ENCODE measurements around the gene HIPK1.

The HIPK1 gene

DNA sequence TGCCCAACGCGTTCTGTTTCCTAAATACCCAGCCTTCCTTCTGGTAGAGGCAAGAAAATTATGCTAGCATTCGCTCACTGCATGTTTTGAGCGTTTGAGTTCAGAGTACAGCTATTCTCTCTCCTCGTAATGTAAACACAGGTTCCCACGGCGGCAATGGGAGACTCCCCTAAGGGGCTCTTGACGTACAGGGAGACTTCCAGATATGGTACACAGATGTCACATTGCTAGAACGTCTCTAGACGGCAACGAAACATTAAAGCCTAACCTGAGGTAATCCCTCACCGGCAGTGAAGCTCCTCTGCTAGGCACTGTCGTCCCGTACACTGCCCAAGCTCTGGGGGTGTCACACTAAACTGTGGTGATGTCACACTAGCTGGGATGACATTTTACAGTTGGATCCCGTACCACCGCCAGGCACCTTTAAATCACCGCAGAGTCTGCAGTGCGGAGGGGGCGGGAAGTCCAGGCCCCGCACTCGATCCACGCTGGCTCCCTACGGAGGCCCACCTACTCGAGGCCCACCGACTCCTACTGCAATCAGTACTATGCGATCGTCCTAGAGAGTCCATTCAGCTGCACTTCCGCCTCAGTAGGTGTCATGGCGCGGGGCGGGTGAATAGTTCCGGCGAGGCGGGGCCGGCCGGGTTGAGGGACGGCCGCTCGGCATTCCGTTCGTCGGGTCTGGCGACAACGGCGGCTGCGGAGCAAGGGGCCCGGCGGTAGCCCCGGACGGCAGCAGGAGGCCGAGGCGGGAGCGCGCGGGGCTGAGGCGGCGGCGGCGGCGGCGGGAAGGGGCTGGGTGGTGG lies at the start of gene HIPK1:
Gene HIPK1, plus strand, starts transcription at position 384 of the 809 bp plus-strand sequence.
- no peak for DNase-seq (ENCODE audit: low read depth)

GRCh38 chr1:113879739-113880038 lies 49.4 kb upstream of the HIPK1 start:
- DNase-seq (ENCODE audit: low read depth) = no peak

GRCh38 chr1:113881661-113882060 lies 47.5 kb upstream of the HIPK1 start:
- no peak for DNase-seq (ENCODE audit: low read depth)

GRCh38 chr1:113886417-113887401 lies 42.4 kb upstream of the HIPK1 start:
- no peak for DNase-seq (ENCODE audit: low read depth)

- DNase-seq (ENCODE audit: low read depth) = no peak
Measured at GRCh38 chr1:113887402-113888175, 41.5 kb upstream of the HIPK1 start, which contains the start of gene BCL2L15. TSS of gene BCL2L15 (minus strand) at chr1:113887581. CDS start at chr1:113887375, 206 bp downstream.

GRCh38 chr1:113890816-113891215 lies 38.3 kb upstream of the HIPK1 start:
- no peak for DNase-seq (ENCODE audit: low read depth)

DNA sequence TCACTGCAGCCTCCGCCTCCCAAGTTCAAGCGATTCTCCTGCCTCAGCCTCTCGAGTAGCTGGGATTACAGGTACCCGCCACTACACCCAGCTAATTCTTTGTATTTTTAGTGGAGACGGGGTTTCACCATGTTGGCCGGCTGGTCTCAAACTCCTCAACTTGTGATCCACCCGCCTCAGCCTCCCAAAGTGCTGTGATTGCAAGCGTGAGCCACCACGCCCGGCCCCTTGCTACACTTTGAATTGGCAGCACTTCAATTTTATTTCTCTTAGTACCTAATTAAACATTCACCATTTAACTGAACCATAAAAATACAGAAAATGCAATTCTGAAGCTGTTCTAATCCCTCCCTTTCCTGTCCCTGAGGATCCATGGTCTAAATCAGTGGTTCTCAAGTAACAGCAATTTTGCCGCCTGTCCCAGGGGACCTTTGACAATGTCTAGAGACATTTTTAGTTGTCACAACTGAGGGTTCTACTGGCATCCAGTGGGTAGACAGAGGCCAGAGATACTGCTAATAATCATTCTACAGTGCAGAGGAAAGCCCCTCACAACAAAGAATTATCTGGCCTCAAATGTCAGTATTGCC lies 37.4 kb upstream of the HIPK1 start:
- no peak for DNase-seq (ENCODE audit: low read depth)

- DNase-seq (ENCODE audit: low read depth) = no peak
Measured at GRCh38 chr1:113893267-113893666, 35.9 kb upstream of the HIPK1 start.

GRCh38 chr1:113895098-113895497 lies 34.0 kb upstream of the HIPK1 start:
- no peak for DNase-seq (ENCODE audit: low read depth)

DNA sequence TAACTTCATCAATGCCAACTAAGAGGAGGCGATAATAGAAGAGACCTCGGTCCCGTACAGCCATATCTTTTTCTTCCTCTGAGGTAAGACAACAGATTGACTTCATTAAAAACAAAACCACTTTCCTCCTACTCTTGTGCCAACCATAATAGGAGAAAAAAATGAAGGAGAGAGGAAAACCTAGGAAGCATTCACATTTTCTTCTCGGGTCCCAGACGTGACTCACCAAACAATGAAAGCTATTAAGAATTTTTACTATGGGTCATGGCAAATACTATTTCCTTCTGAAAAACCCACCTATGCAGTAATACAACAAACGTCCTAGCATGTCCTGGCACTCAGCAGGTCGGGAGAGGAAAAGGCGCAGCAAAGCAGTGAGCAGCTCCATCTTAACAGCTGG lies 33.2 kb upstream of the HIPK1 start:
- no peak for DNase-seq (ENCODE audit: low read depth)

GRCh38 chr1:113898241-113898814 lies 30.8 kb upstream of the HIPK1 start:
- DNase-seq (ENCODE audit: low read depth) = no peak

- no peak for DNase-seq (ENCODE audit: low read depth)
Measured at GRCh38 chr1:113899111-113899510, 30.0 kb upstream of the HIPK1 start.

GRCh38 chr1:113901191-113901590 lies 27.9 kb upstream of the HIPK1 start:
- no peak for DNase-seq (ENCODE audit: low read depth)

DNA sequence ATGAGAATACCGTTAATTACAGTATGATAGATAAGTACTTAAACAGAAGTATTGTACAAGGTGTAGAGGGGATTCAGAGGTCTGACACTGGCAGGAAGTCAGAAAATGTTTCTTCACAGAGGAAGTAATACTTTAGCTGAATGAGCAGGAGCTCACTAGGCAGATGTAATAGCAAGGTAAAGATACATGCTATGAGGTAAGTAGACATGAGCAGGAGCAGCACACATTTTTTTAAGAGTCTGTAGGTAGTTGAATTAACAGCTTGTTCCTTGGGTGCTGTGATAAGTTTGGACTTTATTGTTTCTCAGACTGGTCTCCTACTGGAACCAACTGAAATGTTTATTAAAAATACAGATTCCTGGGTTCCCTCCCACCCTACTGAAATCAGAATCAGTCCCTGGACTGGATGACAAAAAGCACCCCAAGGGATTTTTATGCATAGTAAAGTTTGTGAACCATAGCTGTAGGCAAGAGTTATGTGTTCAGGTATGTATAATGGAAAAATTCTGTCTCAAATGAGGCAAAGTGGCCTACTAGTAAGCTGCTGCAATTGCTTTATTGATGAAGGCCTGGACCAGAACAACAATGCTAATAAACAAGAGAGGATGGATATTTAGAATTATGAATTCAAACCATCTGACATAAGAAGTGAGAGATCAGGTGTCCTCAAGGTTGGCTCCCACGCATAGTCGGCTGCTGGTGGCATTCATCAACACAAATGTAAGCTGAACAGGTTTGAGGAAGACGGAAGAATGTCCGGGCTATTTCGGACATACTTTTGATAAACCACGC lies 25.4 kb upstream of the HIPK1 start:
- no peak for DNase-seq (ENCODE audit: low read depth)

DNA sequence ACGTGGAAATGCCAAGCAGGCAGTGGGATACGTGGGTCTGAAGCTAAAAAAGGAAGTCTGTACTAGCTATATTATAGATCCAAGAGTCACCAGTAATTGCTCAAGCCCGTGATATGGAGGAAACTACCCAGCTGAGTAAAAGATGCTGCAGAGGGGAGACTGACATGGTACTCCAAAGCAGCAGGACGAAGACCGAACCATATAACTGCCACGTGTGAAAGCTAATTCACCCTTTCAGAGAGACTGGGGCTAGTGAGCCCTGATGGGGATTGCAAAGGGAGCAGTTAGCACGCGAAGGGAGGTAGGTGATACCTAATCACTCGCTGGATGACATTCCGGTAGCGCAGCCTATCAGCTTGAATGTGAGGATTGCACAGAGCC lies 24.8 kb upstream of the HIPK1 start:
- no peak for DNase-seq (ENCODE audit: low read depth)

GRCh38 chr1:113904674-113905434 lies 24.3 kb upstream of the HIPK1 start, which contains the start of the genes AP4B1 and DCLRE1B:
TSS of gene AP4B1 (minus strand) at chr1:113904799. CDS start at chr1:113904717, 82 bp downstream.
TSS of gene DCLRE1B (plus strand) at chr1:113905326. CDS start at chr1:113905587, 261 bp downstream.
- peak; percentile 100 for DNase-seq (ENCODE audit: low read depth)

GRCh38 chr1:113905435-113905861 lies 23.7 kb upstream of the HIPK1 start:
- no peak for DNase-seq (ENCODE audit: low read depth)

- no peak for DNase-seq (ENCODE audit: low read depth)
Measured at GRCh38 chr1:113912594-113913311, 16.4 kb upstream of the HIPK1 start.

- DNase-seq (ENCODE audit: low read depth) = no peak
Measured at GRCh38 chr1:113913312-113913668, 15.8 kb upstream of the HIPK1 start.
